Prostate gland (tissue), 2 donors: ENCODE results near the gene EP400.

Experiments
- POLR2A ChIP-seq: fragments of 450-650 bp; IDR thresholded peaks from one replicate; pipeline ENCODE4 v1.6.1; 2016; ENCODE audit warnings: antibody characterized with exemption, mild to moderate bottlenecking
- POLR2AphosphoS5 ChIP-seq: sonication (generic); formaldehyde crosslinking; IDR thresholded peaks from one replicate; pipeline ENCODE4 v1.6.1; 2017; ENCODE audit warnings: antibody characterized with exemption
- TF ChIP-seq, protein P1 (sequence below), 4 experiments: fragments of 200-600 bp in 2 of 4; fragments of 450-650 bp in 2 of 4; sonication (generic) in 2 of 4; IDR thresholded peaks; 1 replicate in 3 of 4; 2 replicates in 1 of 4; pipeline ENCODE4 v1.5.1; 2016 to 2019; ENCODE audit warnings: antibody characterized with exemption in 4 of 4, mild to moderate bottlenecking in 2 of 4, moderate library complexity in 2 of 4

DNA sequence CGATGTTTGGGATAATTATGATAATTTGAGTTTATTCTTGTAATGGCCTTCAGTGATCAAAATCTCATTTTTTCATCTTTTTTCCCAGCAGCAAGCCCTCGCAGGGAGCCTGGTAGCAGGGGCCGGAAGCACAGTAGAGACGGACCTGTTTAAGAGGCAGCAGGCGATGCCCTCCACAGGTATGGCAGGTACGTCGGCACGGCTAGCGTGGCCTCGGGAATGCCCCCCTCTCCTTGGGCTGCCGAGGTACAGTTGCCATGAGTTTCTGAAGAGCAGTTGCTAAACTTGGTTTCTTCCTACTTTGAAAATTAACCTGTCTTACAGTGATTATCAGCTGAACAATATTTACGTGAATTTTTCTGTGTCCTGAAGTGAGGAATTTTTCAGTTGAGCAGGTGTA, 29.9 kb downstream of the EP400 start:
- TF ChIP-seq, protein P1, sequence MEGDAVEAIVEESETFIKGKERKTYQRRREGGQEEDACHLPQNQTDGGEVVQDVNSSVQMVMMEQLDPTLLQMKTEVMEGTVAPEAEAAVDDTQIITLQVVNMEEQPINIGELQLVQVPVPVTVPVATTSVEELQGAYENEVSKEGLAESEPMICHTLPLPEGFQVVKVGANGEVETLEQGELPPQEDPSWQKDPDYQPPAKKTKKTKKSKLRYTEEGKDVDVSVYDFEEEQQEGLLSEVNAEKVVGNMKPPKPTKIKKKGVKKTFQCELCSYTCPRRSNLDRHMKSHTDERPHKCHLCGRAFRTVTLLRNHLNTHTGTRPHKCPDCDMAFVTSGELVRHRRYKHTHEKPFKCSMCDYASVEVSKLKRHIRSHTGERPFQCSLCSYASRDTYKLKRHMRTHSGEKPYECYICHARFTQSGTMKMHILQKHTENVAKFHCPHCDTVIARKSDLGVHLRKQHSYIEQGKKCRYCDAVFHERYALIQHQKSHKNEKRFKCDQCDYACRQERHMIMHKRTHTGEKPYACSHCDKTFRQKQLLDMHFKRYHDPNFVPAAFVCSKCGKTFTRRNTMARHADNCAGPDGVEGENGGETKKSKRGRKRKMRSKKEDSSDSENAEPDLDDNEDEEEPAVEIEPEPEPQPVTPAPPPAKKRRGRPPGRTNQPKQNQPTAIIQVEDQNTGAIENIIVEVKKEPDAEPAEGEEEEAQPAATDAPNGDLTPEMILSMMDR (IDR thresholded peaks at IDR 0.05), result no peak
- TF ChIP-seq POLR2AphosphoS5, result no peak
- TF ChIP-seq POLR2A, result no peak
